ENCODE data around the gene PRKCQ.

The PRKCQ gene

GRCh38 chr10:6607778-6608177, 27.7 kb upstream of the PRKCQ start:
- H3K4me2 ChIP-seq (ENCODE audit: low read length), result no peak overlapping the region
- no peak for TF ChIP-seq CTCF (IDR thresholded peaks at IDR 0.05; ENCODE audit: low read length)
- no peak for TF ChIP-seq EZH2 (IDR thresholded peaks at IDR 0.05; ENCODE audit: borderline replicate concordance, low read length)

GRCh38 chr10:6607182-6607581, 27.1 kb upstream of the PRKCQ start:
- H4K20me1 ChIP-seq (ENCODE audit: insufficient read depth, low read length), result no peaks in the 10 kb centered on the region
- no peaks in the 10 kb centered on the region for H3K4me1 ChIP-seq (ENCODE audit: insufficient read depth, low read length, severe bottlenecking)
- H3K9ac ChIP-seq (ENCODE audit: low read length), result no peak overlapping the region
- no peaks in the 10 kb centered on the region for H3K9me3 ChIP-seq (ENCODE audit: low read length)
- no peak for TF ChIP-seq CTCF (IDR thresholded peaks at IDR 0.05; ENCODE audit: low read length)
- TF ChIP-seq EZH2 (IDR thresholded peaks at IDR 0.05; ENCODE audit: borderline replicate concordance, low read length), result no peak
- H3K79me2 ChIP-seq (ENCODE audit: insufficient read depth, low read length), result no peaks in the 10 kb centered on the region
- H3K36me3 ChIP-seq (ENCODE audit: insufficient read depth, low read length), result no peaks in the 10 kb centered on the region
- no peaks in the 10 kb centered on the region for H3K9me2 ChIP-seq (ENCODE audit: low read depth, low read length)
- no peak overlapping the region for H3K27ac ChIP-seq (ENCODE audit: low read depth, low read length, poor library complexity, severe bottlenecking)
- no peak overlapping the region for H3K4me2 ChIP-seq (ENCODE audit: low read length)
- H3F3A ChIP-seq (ENCODE audit: insufficient read depth, low read length), result no peaks in the 10 kb centered on the region
- no peak overlapping the region for H2AFZ ChIP-seq (ENCODE audit: low read length)
- H3K27me3 ChIP-seq (ENCODE audit: insufficient read depth, low read length), result no peaks in the 10 kb centered on the region
- no peak overlapping the region for H3K4me3 ChIP-seq (ENCODE audit: low read depth, low read length, poor library complexity, severe bottlenecking)

More at GRCh38 chr10:6607778-6608177, 27.7 kb upstream of the PRKCQ start:
- H4K20me1 ChIP-seq (ENCODE audit: insufficient read depth, low read length), result no peaks in the 10 kb centered on the region
- no peaks in the 10 kb centered on the region for H3K27me3 ChIP-seq (ENCODE audit: insufficient read depth, low read length)
- H3K4me3 ChIP-seq (ENCODE audit: low read depth, low read length, poor library complexity, severe bottlenecking), result no peak overlapping the region
- H3K79me2 ChIP-seq (ENCODE audit: insufficient read depth, low read length), result no peaks in the 10 kb centered on the region
- no peak overlapping the region for H3K27ac ChIP-seq (ENCODE audit: low read depth, low read length, poor library complexity, severe bottlenecking)
- H2AFZ ChIP-seq (ENCODE audit: low read length), result no peak overlapping the region
- no peaks in the 10 kb centered on the region for H3K36me3 ChIP-seq (ENCODE audit: insufficient read depth, low read length)
- no peaks in the 10 kb centered on the region for H3K4me1 ChIP-seq (ENCODE audit: insufficient read depth, low read length, severe bottlenecking)
- no peaks in the 10 kb centered on the region for H3K9me2 ChIP-seq (ENCODE audit: low read depth, low read length)
- no peaks in the 10 kb centered on the region for H3K9me3 ChIP-seq (ENCODE audit: low read length)
- no peak overlapping the region for H3K9ac ChIP-seq (ENCODE audit: low read length)
- H3F3A ChIP-seq (ENCODE audit: insufficient read depth, low read length), result no peaks in the 10 kb centered on the region

- no peak overlapping the region for H3K9ac ChIP-seq (ENCODE audit: low read length)
- H3K9me3 ChIP-seq (ENCODE audit: low read length), result no peaks in the 10 kb centered on the region
- TF ChIP-seq EZH2 (IDR thresholded peaks at IDR 0.05; ENCODE audit: borderline replicate concordance, low read length), result no peak
- TF ChIP-seq CTCF (IDR thresholded peaks at IDR 0.05; ENCODE audit: low read length), result no peak
- no peaks in the 10 kb centered on the region for H3K36me3 ChIP-seq (ENCODE audit: insufficient read depth, low read length)
- H3K4me3 ChIP-seq (ENCODE audit: low read depth, low read length, poor library complexity, severe bottlenecking), result no peak overlapping the region
- H3K4me1 ChIP-seq (ENCODE audit: insufficient read depth, low read length, severe bottlenecking), result no peaks in the 10 kb centered on the region
- H2AFZ ChIP-seq (ENCODE audit: low read length), result no peak overlapping the region
- no peaks in the 10 kb centered on the region for H3F3A ChIP-seq (ENCODE audit: insufficient read depth, low read length)
- H3K27ac ChIP-seq (ENCODE audit: low read depth, low read length, poor library complexity, severe bottlenecking), result no peak overlapping the region
- H4K20me1 ChIP-seq (ENCODE audit: insufficient read depth, low read length), result no peaks in the 10 kb centered on the region
- H3K27me3 ChIP-seq (ENCODE audit: insufficient read depth, low read length), result no peaks in the 10 kb centered on the region
- no peaks in the 10 kb centered on the region for H3K9me2 ChIP-seq (ENCODE audit: low read depth, low read length)
- H3K4me2 ChIP-seq (ENCODE audit: low read length), result no peak overlapping the region
- no peaks in the 10 kb centered on the region for H3K79me2 ChIP-seq (ENCODE audit: insufficient read depth, low read length)
Measured at GRCh38 chr10:6603142-6604125, 23.4 kb upstream of the PRKCQ start.
